Mucosa of descending colon (tissue), 3 donors: ENCODE results near the gene SLC25A11. TPM values are rescaled to one million over a fixed set of nuclear protein-coding genes. Genes with fewer than 3 reads are reported as not detected.

Experiments
- ATAC-seq: fragments of 200-7000 bp; cut with Tn5 transposase; one replicate; pipeline ENCODE4 v1.9.1; 2020; ENCODE audit warnings: mild to moderate bottlenecking, moderate library complexity
- DNase-seq, 3 donors: peaks; one replicate each; pipeline ENCODE4 v3.0.0-alpha.2; 2020
- H3K36me3 ChIP-seq: fragments of 200-600 bp; one replicate; pipeline ENCODE4 v1.8.0; 2021; ENCODE audit warnings: low read depth, mild to moderate bottlenecking
- H3K4me1 ChIP-seq: fragments of 200-600 bp; one replicate; pipeline ENCODE4 v1.8.0; 2021; ENCODE audit warnings: low read depth, mild to moderate bottlenecking
- H3K4me3 ChIP-seq: fragments of 200-600 bp; one replicate; pipeline ENCODE4 v1.8.0; 2021; ENCODE audit warnings: mild to moderate bottlenecking
- H3K9me3 ChIP-seq: fragments of 200-600 bp; one replicate; pipeline ENCODE4 v1.8.0; 2021; ENCODE audit warnings: mild to moderate bottlenecking
- intact Hi-C, 2 donors: fragments of 100-400 bp; cut with DNase I in 1 of 2; cut with micrococcal nuclease in 1 of 2; formaldehyde crosslinking; loops; one replicate each; pipeline versions ENCODE4 v1.11.0 to v1.11.1; 2022; cut with DNase I, micrococcal nuclease
- total RNA-seq, 3 donors: library from RNA; stranded (reverse); fragmentation: NEBNext Ultra II Directional in 2 of 3; extraction: Animal tissue kit (Norgen Biotek cat#: 25700) in 2 of 3; gene quantifications; one replicate each; pipeline versions ENCODE4 v1.2.1 to v1.2.4, GENCODE V29; 2021 to 2023
- TF ChIP-seq, protein P1 (sequence below): fragments of 200-600 bp; IDR thresholded peaks from one replicate; pipeline ENCODE4 v1.8.0; 2022; ENCODE audit warnings: antibody characterized with exemption, mild to moderate bottlenecking
- donor health status: DM: no; HTN: no; CAD: no; lungs with moderate emphysema.
- donor health status: DM: no; HTN: no; CAD: no.
- donor health status: DM: no; HTN: yes; CAD: no.

SLC25A11 gene
- total RNA-seq, 3 donors from 2014 or later: 68.4 to 87.2 (median 72.8) TPM

DNA sequence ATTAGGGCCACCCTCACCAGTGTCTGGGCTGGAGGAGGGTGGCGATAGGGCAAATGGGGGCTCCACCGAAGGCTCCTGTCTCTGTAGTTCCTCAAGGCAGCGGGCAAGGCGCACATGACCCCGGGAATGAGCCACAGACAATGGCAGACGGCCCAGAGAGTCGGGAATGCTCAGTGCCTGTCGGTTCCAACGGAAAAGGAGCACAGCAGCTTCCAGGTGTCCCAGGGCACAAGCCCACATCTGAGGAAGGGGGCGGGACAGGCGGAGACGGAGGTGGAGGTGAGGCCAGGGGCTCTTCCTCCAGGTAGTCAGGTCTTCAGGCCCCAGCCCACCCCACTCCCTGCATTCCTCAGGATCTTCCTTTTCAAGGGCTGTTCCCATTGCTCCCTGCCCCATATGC lies 32.9 kb upstream of the SLC25A11 start:
- Histone ChIP-seq H3K36me3 (peaks cover 3% of the 10 kb centered on the region), H3K4me3 (no peak overlapping the region), H3K9me3 (no peaks in the 10 kb centered on the region), H3K4me1 (no peaks in the 10 kb centered on the region)
- ATAC-seq (no peak), DNase-seq (no peak)
- TF ChIP-seq, protein P1, sequence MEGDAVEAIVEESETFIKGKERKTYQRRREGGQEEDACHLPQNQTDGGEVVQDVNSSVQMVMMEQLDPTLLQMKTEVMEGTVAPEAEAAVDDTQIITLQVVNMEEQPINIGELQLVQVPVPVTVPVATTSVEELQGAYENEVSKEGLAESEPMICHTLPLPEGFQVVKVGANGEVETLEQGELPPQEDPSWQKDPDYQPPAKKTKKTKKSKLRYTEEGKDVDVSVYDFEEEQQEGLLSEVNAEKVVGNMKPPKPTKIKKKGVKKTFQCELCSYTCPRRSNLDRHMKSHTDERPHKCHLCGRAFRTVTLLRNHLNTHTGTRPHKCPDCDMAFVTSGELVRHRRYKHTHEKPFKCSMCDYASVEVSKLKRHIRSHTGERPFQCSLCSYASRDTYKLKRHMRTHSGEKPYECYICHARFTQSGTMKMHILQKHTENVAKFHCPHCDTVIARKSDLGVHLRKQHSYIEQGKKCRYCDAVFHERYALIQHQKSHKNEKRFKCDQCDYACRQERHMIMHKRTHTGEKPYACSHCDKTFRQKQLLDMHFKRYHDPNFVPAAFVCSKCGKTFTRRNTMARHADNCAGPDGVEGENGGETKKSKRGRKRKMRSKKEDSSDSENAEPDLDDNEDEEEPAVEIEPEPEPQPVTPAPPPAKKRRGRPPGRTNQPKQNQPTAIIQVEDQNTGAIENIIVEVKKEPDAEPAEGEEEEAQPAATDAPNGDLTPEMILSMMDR: no peak
- intact Hi-C loops: no loop called here

DNA sequence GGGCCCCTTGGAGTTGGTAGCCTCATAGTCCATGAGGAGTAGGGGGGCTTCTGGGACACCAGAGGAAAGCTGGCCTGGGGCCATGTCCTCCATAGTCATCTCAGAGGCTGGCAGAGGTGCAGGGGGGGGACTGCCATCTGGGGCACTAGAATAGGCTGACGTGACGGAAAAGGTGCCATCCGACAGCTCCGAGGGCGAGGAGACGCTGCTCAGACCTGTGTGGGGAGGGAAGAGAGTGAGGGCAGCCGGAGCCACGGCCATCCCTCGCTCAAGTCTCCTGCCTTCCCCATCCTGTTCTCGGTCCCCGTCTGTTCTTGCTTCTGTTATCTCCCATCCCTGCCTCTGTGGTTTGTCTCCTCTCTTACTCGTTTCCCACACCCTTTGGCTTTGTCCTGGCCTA lies 32.5 kb upstream of the SLC25A11 start:
- no peak for DNase-seq
- H3K4me1 ChIP-seq: no peaks in the 10 kb centered on the region
- H3K4me3 ChIP-seq: no peak overlapping the region
- intact Hi-C loops: no loop called here
- TF ChIP-seq, protein P1: no peak
- ATAC-seq: no peak
- peaks cover 5% of the 10 kb centered on the region for H3K36me3 ChIP-seq
- no peaks in the 10 kb centered on the region for H3K9me3 ChIP-seq

DNA sequence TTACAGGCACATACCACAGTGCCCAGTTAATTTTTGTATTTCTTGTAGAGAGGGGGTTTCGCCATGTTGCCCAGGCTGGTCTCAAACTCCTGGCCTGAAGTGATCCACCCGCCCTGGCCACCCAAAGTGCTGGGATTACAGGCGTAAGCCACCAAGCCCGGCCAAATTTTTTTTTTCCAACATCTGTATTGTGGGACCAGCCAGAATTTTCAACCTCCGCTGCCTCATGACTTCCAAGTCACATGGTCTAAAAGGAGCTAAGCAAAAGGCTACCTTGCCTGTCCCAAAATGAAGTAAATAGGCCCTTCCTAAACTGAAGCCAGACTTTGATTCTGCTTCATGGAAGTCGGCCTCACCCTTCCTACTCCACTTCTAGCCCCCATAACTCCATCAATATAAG lies 32.0 kb upstream of the SLC25A11 start:
- no peak for DNase-seq
- TF ChIP-seq, protein P1: no peak
- H3K4me3 ChIP-seq: no peak overlapping the region
- no peak for ATAC-seq
- H3K4me1 ChIP-seq: no peaks in the 10 kb centered on the region
- H3K36me3 ChIP-seq: peaks cover 8% of the 10 kb centered on the region
- intact Hi-C loops: no loop called here
- no peaks in the 10 kb centered on the region for H3K9me3 ChIP-seq

DNA sequence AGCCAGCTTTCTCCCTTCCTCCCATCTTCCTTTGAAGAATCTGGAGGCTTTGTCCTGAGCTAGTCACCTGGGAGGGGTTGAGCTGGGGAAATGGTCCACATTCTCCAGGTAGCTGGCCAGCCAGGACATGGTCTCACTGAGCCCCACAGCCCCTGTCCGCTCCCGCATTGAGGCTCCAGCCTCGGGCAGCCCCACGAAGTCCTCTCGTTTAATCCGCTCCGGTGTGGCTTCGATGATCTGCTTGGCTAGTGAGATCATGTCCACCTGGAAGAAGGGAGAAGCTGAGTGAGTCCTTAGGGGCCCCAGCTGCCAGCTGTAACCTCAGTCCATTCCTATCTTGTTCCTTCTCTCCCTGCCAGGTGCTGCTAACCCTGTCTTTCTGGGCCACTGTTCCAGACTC lies 30.4 kb upstream of the SLC25A11 start:
- no peak for ATAC-seq
- H3K4me3 ChIP-seq: no peak overlapping the region
- peaks cover 8% of the 10 kb centered on the region for H3K36me3 ChIP-seq
- H3K9me3 ChIP-seq: no peaks in the 10 kb centered on the region
- intact Hi-C loops: no loop called here
- no peak for DNase-seq
- peaks cover 8% of the 10 kb centered on the region for H3K4me1 ChIP-seq
- TF ChIP-seq, protein P1: no peak

DNA sequence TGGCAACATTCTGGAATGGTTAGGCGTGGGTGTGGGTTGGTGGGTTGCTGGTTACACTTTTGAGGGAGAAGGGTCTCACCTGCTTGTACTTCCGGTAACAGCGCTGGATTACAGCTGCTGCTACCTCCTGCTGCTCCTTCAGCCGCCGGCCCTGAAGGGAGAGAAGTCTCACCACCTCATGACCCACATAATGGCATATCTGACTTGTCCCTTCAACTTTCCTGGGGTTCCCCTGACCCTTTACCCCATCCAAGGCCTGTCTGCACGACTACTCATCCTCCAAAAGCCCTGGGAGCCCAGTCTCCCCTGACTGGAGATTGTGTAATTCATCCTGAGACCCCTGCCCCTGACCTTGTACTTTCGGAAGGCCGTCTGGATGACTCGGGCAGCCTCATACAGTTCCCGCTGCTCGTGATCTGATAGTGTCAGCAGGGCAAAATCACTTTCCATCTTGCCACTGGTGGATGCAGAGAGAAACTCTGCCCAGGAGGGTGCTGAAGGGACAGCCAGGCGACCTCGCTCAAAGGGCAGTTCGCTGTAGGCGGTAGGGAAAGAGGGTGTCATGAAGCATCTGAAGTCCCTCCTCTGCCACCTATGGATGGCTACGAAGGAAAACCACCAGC lies 29.8 kb upstream of the SLC25A11 start:
- H3K36me3 ChIP-seq: peaks cover 8% of the 10 kb centered on the region
- H3K4me3 ChIP-seq: no peak overlapping the region
- TF ChIP-seq, protein P1: no peak
- intact Hi-C loops: no loop called here
- ATAC-seq (no peak), DNase-seq (no peak)
- peaks cover 8% of the 10 kb centered on the region for H3K4me1 ChIP-seq
- no peaks in the 10 kb centered on the region for H3K9me3 ChIP-seq
